Mononuclear cell (primary cell): Measurements from ENCODE around the gene GBA3. TPM values are rescaled to one million over a fixed set of nuclear protein-coding genes. Genes with fewer than 3 reads are reported as not detected.

Experiments used
- H3K27me3 ChIP-seq: 2 replicates; pipeline ENCODE4 v1.6.0; 2011; ENCODE audit warnings: low read length, control low read depth; ENCODE audit not compliant: insufficient read depth
- H3K4me1 ChIP-seq: 2 replicates; pipeline ENCODE4 v1.5.1; 2011; ENCODE audit warnings: mild to moderate bottlenecking, low read length, control low read depth; ENCODE audit not compliant: insufficient read depth
- H3K4me3 ChIP-seq: 2 replicates; pipeline ENCODE4 v1.5.1; 2011; ENCODE audit warnings: mild to moderate bottlenecking, low read length, moderate library complexity
- H3K9me3 ChIP-seq: 2 replicates; pipeline ENCODE4 v1.5.1; 2011; ENCODE audit warnings: low read depth, mild to moderate bottlenecking, control low read depth, low read length
- total RNA-seq: library from RNA; depleted of rRNA; stranded (reverse); fragments of >200 nt; gene quantifications from one replicate; pipeline ENCODE4 v1.2.3, GENCODE V29; 2012

GBA3 gene
- 0.10 TPM for total RNA-seq

DNA sequence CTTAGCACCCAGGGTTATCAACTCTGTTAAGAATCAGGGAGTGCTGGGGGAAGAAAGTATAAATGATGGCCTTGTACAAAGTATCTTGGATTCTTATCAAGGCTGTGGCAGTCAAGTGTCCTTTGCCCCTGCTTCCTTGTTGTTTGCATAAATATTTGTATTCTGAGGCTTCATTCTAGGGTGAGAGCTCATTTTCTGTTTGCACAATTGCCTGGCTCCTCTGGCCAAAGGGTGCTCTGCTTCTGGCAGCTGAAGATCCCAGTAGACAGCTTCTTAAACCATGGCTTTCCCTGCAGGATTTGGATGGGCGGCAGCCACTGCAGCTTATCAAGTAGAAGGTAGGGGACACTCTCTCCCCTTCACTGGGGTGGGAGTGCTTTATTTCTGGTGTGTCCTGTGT lies at the start of gene GBA3:
TSS of gene GBA3 (plus strand) at position 202 of the 400 bp plus-strand sequence.
- no peak within 1 kb of the TSS for H3K4me3 ChIP-seq
- H3K9me3 ChIP-seq: no peaks in the 10 kb centered on the region
- no peaks in the 10 kb centered on the region for H3K27me3 ChIP-seq
- no peaks in the 10 kb centered on the region for H3K4me1 ChIP-seq

GRCh38 chr4:22643952-22644351 lies 48.8 kb upstream of the GBA3 start:
- Histone ChIP-seq H3K4me1 (no peaks in the 10 kb centered on the region), H3K27me3 (no peaks in the 10 kb centered on the region), H3K4me3 (no peak overlapping the region), H3K9me3 (peaks cover 8% of the 10 kb centered on the region)

GRCh38 chr4:22645481-22646182 lies 47.1 kb upstream of the GBA3 start:
- Histone ChIP-seq H3K27me3 (no peaks in the 10 kb centered on the region), H3K9me3 (no peaks in the 10 kb centered on the region), H3K4me1 (no peaks in the 10 kb centered on the region), H3K4me3 (no peak overlapping the region)

DNA sequence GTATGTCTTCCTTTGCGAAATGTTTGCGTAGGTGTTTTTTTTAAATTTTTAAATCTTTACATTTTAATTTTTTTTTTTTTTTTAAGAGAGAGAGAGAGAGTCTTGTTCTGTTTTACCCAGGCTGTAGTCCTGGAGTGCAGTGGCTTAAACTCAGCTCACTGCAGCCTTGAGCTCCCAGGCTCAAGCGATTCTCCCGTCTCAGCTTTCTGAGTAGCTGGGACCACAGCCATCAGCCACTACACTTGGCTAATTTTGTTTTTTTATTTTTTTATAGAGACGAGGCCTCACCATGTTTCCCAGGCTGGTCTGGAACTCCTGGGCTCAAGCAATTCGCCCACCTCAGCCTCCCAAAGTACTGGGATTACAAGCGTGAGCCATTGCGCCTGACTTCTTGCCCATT lies 43.7 kb upstream of the GBA3 start:
- no peak overlapping the region for H3K4me3 ChIP-seq
- H3K27me3 ChIP-seq: no peaks in the 10 kb centered on the region
- no peaks in the 10 kb centered on the region for H3K4me1 ChIP-seq
- no peaks in the 10 kb centered on the region for H3K9me3 ChIP-seq

DNA sequence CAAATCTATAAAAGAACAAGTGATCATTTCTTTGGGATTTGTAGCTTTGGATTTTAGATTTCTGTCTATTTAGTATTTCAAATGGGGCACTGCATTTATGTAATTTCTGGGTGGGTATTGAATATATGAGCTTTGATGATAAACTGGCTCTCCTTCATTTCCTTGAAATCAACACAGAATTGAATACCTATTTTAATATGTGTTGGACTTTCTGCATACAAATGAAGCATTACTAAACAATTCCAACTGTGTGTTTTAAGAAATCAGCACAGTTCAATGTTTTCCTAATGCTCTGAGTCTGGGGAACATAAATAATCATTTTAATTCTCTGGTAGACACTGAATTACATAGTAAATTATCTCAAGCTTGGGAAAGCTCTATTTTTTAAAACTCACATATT lies 42.0 kb upstream of the GBA3 start:
- Histone ChIP-seq H3K27me3 (no peaks in the 10 kb centered on the region), H3K4me3 (no peak overlapping the region), H3K4me1 (no peaks in the 10 kb centered on the region), H3K9me3 (no peaks in the 10 kb centered on the region)

DNA sequence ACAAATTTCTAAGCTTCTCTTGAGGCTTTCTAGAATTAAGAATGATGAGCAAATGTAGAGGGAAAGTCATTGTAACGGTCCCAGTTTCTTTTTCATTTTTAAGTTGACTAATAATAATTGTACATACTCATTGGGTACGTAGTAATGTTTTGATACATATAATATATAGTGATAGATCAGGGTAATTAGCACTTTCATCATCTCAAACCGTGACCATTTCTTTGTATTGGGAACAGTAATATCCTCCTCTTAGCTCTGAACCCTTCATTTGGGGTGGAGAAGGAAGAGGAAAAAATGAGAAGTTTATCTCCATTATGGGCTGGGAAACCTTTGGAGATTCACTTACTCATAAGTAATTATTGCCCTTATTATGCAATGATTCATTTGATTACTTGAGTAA lies 39.0 kb upstream of the GBA3 start:
- no peaks in the 10 kb centered on the region for H3K27me3 ChIP-seq
- no peaks in the 10 kb centered on the region for H3K9me3 ChIP-seq
- H3K4me1 ChIP-seq: no peaks in the 10 kb centered on the region
- no peak overlapping the region for H3K4me3 ChIP-seq

- H3K4me3 ChIP-seq: no peak overlapping the region
- no peaks in the 10 kb centered on the region for H3K4me1 ChIP-seq
- H3K27me3 ChIP-seq: no peaks in the 10 kb centered on the region
- H3K9me3 ChIP-seq: no peaks in the 10 kb centered on the region
Measured at GRCh38 chr4:22661443-22661842, 31.3 kb upstream of the GBA3 start.

DNA sequence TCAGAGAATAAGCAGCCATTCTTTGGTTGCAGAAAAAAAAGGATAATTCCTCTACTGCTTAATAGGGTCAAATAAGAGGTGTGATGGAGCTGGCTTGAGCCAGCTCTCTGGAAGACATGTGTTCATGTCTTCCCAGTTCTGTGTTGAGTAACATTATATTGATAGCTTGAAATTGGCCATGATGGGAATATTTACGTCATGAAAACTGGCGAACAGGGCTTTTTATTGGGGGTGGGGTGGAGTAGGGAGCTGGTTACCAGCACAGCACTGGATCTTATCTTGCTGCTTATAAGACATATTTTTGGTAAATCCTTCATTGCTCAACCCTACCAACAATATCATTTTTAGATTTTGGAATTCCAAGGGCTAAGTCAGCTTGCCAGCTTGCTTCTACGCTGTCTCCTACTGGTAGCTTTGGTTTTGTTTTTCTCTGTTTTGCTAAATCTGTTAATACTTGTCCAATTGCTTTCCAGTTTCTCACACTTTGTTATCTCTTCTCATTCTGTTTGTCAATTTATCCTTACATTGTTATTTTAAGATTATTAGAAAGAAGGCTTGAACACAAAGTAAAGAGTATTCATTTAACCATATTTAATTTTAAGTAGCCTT lies 25.3 kb upstream of the GBA3 start:
- Histone ChIP-seq H3K4me3 (no peak overlapping the region), H3K4me1 (peaks cover 4% of the 10 kb centered on the region), H3K27me3 (no peaks in the 10 kb centered on the region), H3K9me3 (no peaks in the 10 kb centered on the region)

GRCh38 chr4:22668301-22668700 lies 24.4 kb upstream of the GBA3 start:
- Histone ChIP-seq H3K4me1 (peaks cover 9% of the 10 kb centered on the region), H3K4me3 (no peak overlapping the region), H3K27me3 (no peaks in the 10 kb centered on the region), H3K9me3 (no peaks in the 10 kb centered on the region)

GRCh38 chr4:22668702-22669101 lies 24.0 kb upstream of the GBA3 start:
- H3K4me1 ChIP-seq: peaks cover 9% of the 10 kb centered on the region
- H3K27me3 ChIP-seq: no peaks in the 10 kb centered on the region
- H3K9me3 ChIP-seq: no peaks in the 10 kb centered on the region
- no peak overlapping the region for H3K4me3 ChIP-seq

- no peaks in the 10 kb centered on the region for H3K27me3 ChIP-seq
- H3K4me1 ChIP-seq: peaks cover 9% of the 10 kb centered on the region
- no peaks in the 10 kb centered on the region for H3K9me3 ChIP-seq
- no peak overlapping the region for H3K4me3 ChIP-seq
Measured at GRCh38 chr4:22670956-22671355, 21.8 kb upstream of the GBA3 start.

DNA sequence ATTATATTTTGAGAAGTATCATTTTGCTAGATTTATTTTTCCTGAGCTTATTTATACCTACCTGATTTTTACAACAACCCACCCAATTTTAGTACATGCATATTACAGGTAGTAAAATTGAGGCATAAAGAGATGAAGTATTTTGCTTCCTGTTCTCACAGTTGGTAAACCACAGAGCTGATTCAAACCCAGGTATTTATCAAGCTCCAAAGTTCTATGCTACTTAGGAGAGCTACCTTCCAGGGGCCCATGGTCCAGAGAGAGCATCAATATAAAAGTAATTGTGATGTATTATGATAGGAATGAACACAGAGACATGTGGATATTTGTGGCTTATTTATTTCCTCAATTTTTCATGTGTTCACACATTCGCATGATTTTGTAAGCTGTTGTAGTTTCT lies 20.2 kb upstream of the GBA3 start:
- Histone ChIP-seq H3K4me3 (no peak overlapping the region), H3K4me1 (peaks cover 9% of the 10 kb centered on the region), H3K9me3 (no peaks in the 10 kb centered on the region), H3K27me3 (no peaks in the 10 kb centered on the region)

GRCh38 chr4:22672944-22673343 lies 19.8 kb upstream of the GBA3 start:
- Histone ChIP-seq H3K9me3 (no peaks in the 10 kb centered on the region), H3K4me1 (peaks cover 9% of the 10 kb centered on the region), H3K27me3 (no peaks in the 10 kb centered on the region), H3K4me3 (no peak overlapping the region)

DNA sequence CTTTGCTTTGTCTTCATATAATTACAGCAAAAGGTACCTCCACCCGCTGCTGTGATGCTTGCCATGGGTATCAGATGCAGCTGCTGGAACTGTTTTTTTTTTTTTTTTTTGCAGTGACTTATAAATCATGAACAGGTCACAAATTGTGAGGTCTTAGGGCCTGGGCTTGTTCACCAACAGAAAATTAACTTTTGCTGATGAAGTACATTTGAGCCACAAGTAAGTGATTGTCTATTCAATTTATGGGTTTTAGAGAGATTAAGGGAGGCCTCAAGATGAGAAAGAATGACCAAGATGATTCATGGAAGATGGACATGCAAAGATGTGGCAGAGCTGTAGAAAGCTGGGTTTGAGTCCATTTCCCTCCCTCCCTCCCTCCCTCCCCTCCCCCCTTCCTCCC lies 18.0 kb upstream of the GBA3 start:
- H3K4me3 ChIP-seq: no peak overlapping the region
- peaks cover 5% of the 10 kb centered on the region for H3K4me1 ChIP-seq

DNA sequence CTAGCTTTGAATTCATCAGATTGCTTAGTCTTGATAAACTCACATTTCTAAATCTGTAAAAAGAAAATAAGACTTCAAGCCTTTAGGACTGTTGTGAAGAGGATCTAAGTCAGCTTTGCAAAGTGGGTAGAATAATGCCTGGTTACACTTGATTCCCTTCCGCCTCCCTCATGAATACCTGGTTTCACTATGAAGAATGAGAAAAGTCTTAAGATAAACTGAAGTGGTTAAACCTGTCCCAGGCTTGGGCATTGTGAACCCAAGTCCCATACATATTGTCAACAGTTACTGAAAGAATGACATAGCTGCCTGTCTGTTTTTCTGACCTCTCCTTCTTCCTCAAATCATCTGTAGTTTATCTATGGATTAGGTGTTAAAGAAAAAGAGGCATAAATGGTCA lies 16.7 kb upstream of the GBA3 start:
- H3K4me1 ChIP-seq: peaks cover 5% of the 10 kb centered on the region
- no peaks in the 10 kb centered on the region for H3K9me3 ChIP-seq
- no peak overlapping the region for H3K4me3 ChIP-seq
- H3K27me3 ChIP-seq: no peaks in the 10 kb centered on the region

More for the DNA sequence above, 18.0 kb upstream of the GBA3 start:
- no peaks in the 10 kb centered on the region for H3K27me3 ChIP-seq
- no peaks in the 10 kb centered on the region for H3K9me3 ChIP-seq

DNA sequence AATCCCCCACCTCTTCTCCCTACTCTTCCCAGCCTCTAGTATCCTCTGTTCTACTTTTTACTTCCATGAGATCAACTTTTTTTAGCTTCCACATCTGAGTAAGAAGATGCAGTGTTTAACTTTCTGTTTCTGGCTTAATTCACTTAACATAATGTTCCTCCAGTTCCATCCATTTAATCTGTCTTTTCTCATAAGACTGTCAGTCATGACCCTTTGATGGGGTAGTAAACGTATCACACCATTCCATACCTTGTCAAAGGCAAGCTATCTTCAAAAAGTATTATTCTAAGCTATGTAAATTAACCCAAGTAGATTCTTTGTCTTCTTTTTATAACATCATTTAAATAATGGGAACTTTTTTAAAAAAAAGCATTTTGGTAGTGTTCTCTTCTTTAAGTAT lies 15.0 kb upstream of the GBA3 start:
- Histone ChIP-seq H3K4me1 (peaks cover 5% of the 10 kb centered on the region), H3K4me3 (no peak overlapping the region), H3K9me3 (no peaks in the 10 kb centered on the region), H3K27me3 (no peaks in the 10 kb centered on the region)
